Upper lobe of left lung (tissue), 6 donors: ENCODE measurements around the gene UBE2L6. TPM values are rescaled to one million over a fixed set of nuclear protein-coding genes. Genes with fewer than 3 reads are reported as not detected.
"Not testable (repeated sequence)": the region's sequence is repeated elsewhere in the genome, so short reads cannot be mapped to it uniquely, and the experiment has no call there.

ENCODE experiments used
- ATAC-seq, 2 donors: fragments of 200-7000 bp; cut with Tn5 transposase; one replicate each; pipeline ENCODE4 v1.9.1; 2022; ENCODE audit warnings: mild to moderate bottlenecking in 2 of 2, moderate library complexity in 2 of 2; ENCODE audit not compliant: low FRiP score in 2 of 2
- DNase-seq, 2 donors: peaks; one replicate each; pipeline ENCODE4 v3.0.0-alpha.2; 2019 to 2020
- H3K27ac ChIP-seq, 4 donors: fragments of 200-600 bp; sonication (generic); one replicate each; pipeline ENCODE4 v1.5.1; 2016 to 2019
- H3K27me3 ChIP-seq, 4 donors: fragments of 200-600 bp; sonication (generic); one replicate each; pipeline ENCODE4 v1.5.1; 2017 to 2019
- H3K36me3 ChIP-seq, 4 donors: fragments of 200-600 bp; sonication (generic); one replicate each; pipeline ENCODE4 v1.5.1; 2016 to 2019
- H3K4me1 ChIP-seq, 4 donors: fragments of 200-600 bp; sonication (generic); one replicate each; pipeline ENCODE4 v1.5.1; 2018 to 2019
- H3K4me3 ChIP-seq, 4 donors: fragments of 200-600 bp; sonication (generic); one replicate each; pipeline ENCODE4 v1.5.1; 2017 to 2019; ENCODE audit warnings: mild to moderate bottlenecking in 2 of 4, moderate library complexity in 1 of 4
- H3K9me3 ChIP-seq, 4 donors: fragments of 200-600 bp; sonication (generic); one replicate each; pipeline ENCODE4 v1.5.1; 2018 to 2019
- EP300 ChIP-seq, 4 donors: sonication (generic); formaldehyde crosslinking; IDR thresholded peaks; one replicate each; pipeline ENCODE4 v1.5.1; 2017; ENCODE audit warnings: antibody characterized with exemption in 4 of 4, control low read depth in 2 of 4
- POLR2A ChIP-seq, 4 donors: fragments of 450-650 bp; IDR thresholded peaks; one replicate each; pipeline ENCODE4 v1.5.1; 2016 to 2017; ENCODE audit warnings: antibody characterized with exemption in 4 of 4, mild to moderate bottlenecking in 2 of 4
- POLR2AphosphoS5 ChIP-seq, 2 donors: sonication (generic); formaldehyde crosslinking; IDR thresholded peaks; one replicate each; pipeline ENCODE4 v1.5.1; 2017; ENCODE audit warnings: antibody characterized with exemption in 2 of 2
- WGBS, 2 donors: methylation state at CpG; one replicate each; pipeline ENCODE4 v1.1.5; 2017 to 2018; 5-methylcytosine and 5-hydroxymethylcytosine counted together
- total RNA-seq, 6 donors: library from RNA; depleted of rRNA in 4 of 6; stranded (reverse); fragments of >200 nt in 4 of 6; gene quantifications; one replicate each; pipeline versions ENCODE4 v1.1.0 to v1.2.1, GENCODE V29; 2016 to 2021
- TF ChIP-seq, protein P1 (sequence below), 6 experiments: fragments of 450-650 bp in 4 of 6; fragments of 200-600 bp in 2 of 6; sonication (generic) in 2 of 6; IDR thresholded peaks; one replicate each; pipeline ENCODE4 v1.5.1; 2016 to 2019; ENCODE audit warnings: antibody characterized with exemption in 6 of 6
- donor health status: DM: no; HTN: no; CAD: no; lungs with moderate emphysema.
- donor health status: DM: no; HTN: yes; CAD: no; lungs with severe emphysema.

UBE2L6 gene
- total RNA-seq, 6 donors from 2014 or later: 39.8 to 142 (median 80.9) TPM

DNA sequence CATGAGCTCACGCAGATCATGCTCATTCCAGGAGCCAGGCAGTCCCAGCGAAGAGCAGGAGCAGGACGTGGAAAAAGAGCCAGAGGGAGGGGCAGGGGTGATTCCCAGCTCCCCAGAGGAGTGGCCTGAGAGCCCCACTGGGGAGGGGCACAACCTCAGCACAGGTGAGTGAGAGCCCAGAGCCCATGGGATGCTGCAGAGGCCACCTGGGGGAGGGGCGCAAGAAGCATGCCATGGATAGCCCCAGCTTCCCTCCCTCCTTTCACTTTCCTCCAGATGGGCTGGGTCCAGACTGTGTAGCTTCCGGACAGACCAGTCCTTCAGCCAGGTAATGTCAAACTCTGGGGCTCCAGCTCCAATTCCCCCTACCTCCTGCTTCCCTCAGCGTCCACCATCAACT, 23.9 kb downstream of the UBE2L6 start:
- H3K4me3 ChIP-seq: no peak overlapping the region
- peaks cover 0 to 26% (median 14%) of the 10 kb centered on the region in 4 donors for H3K36me3 ChIP-seq
- H3K4me1 ChIP-seq: no peaks in the 10 kb centered on the region
- DNase-seq (peak in 1 of 2 donors; percentile 24), ATAC-seq (no peak)
- no peaks in the 10 kb centered on the region for H3K9me3 ChIP-seq
- 67 to 69% methylated on average over 5 to 6 of the region's 6 CpGs for WGBS, 2 donors
- no peak overlapping the region for H3K27ac ChIP-seq
- TF ChIP-seq POLR2AphosphoS5 (IDR thresholded peaks at IDR 0.05): no peak
- no peak for TF ChIP-seq POLR2A (IDR thresholded peaks at IDR 0.05)
- TF ChIP-seq, protein P1, sequence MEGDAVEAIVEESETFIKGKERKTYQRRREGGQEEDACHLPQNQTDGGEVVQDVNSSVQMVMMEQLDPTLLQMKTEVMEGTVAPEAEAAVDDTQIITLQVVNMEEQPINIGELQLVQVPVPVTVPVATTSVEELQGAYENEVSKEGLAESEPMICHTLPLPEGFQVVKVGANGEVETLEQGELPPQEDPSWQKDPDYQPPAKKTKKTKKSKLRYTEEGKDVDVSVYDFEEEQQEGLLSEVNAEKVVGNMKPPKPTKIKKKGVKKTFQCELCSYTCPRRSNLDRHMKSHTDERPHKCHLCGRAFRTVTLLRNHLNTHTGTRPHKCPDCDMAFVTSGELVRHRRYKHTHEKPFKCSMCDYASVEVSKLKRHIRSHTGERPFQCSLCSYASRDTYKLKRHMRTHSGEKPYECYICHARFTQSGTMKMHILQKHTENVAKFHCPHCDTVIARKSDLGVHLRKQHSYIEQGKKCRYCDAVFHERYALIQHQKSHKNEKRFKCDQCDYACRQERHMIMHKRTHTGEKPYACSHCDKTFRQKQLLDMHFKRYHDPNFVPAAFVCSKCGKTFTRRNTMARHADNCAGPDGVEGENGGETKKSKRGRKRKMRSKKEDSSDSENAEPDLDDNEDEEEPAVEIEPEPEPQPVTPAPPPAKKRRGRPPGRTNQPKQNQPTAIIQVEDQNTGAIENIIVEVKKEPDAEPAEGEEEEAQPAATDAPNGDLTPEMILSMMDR (IDR thresholded peaks at IDR 0.05): no peak
- no peak for TF ChIP-seq EP300 (IDR thresholded peaks at IDR 0.05)
- no peaks in the 10 kb centered on the region for H3K27me3 ChIP-seq

DNA sequence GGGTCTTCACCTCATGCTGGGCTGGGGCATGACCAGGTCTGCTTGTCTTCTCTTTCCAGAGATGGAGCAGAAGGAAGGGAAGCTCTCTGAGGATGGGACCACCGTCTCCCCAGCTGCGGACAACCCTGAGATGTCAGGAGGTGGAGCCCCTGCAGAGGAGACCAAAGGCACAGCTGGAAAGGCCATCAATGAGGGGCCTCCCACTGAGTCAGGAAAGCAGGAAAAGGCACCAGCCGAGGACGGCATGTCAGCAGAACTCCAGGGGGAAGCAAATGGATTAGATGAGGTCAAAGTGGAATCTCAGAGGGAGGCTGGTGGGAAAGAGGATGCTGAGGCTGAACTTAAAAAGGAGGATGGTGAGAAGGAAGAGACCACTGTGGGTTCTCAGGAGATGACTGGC, 24.9 kb downstream of the UBE2L6 start:
- Histone ChIP-seq H3K27me3 (no peaks in the 10 kb centered on the region), H3K27ac (no peak overlapping the region), H3K9me3 (no peaks in the 10 kb centered on the region), H3K36me3 (peaks cover 0 to 16% (median 7%) of the 10 kb centered on the region in 4 donors), H3K4me1 (no peaks in the 10 kb centered on the region), H3K4me3 (no peak overlapping the region)
- DNase-seq (no peak), ATAC-seq (no peak)
- TF ChIP-seq, protein P1 (IDR thresholded peaks at IDR 0.05): no peak
- TF ChIP-seq POLR2A (IDR thresholded peaks at IDR 0.05) (no peak), POLR2AphosphoS5 (IDR thresholded peaks at IDR 0.05) (no peak), EP300 (IDR thresholded peaks at IDR 0.05) (no peak)
- 62 to 72% methylated on average over 4 of the region's 4 CpGs for WGBS, 2 donors

DNA sequence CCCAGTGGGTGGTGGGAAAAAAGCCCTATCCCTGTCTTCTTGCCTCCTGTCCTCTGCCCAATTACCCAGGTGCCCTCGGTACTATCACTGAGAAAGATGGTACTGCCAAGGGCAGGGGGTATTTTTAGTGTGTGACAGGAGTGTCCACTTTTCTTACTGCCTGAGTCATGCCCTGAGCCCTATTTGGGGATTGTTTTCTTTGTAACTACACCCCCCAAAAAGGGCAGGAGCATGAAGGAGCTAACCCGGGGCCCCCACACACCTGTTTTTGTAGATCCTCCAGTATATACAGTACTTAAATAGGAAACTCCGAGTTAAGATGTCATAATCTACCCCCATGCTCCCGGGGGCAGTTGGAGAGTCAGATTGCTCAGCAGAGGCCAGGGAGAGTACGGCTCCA, 26.3 kb downstream of the UBE2L6 start:
- DNase-seq: no peak
- no peaks in the 10 kb centered on the region for H3K4me1 ChIP-seq
- WGBS, 2 donors: 82 to 91% methylated on average over 5 of the region's 5 CpGs
- no peak overlapping the region for H3K27ac ChIP-seq
- no peaks in the 10 kb centered on the region for H3K27me3 ChIP-seq
- no peaks in the 10 kb centered on the region for H3K9me3 ChIP-seq
- H3K4me3 ChIP-seq: no peak overlapping the region
- peaks cover 0 to 7% (median under 1%) of the 10 kb centered on the region in 4 donors for H3K36me3 ChIP-seq
- TF ChIP-seq EP300 (IDR thresholded peaks at IDR 0.05): no peak
- ATAC-seq: no peak

DNA sequence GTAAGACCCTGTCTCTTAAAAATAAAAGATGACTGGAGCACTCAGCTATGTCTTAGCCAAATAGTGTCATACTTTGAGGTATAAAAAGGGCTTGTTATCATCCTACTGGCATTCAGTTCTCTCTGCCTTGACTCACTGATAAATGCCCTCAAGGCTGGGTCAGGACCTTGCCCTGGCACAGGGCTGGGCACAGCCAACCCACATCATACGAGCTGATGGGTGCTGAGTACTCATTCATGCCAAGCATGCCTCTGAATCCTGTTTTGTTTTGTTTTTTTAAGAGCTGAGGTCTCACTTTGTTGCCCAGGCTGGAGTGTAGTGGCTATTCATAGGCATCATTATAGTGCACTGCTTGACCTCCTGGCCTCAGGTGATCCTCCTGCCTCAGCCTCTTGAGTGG, 28.1 kb downstream of the UBE2L6 start:
- ATAC-seq (no peak), DNase-seq (no peak)
- no peak overlapping the region for H3K27ac ChIP-seq
- no peaks in the 10 kb centered on the region for H3K27me3 ChIP-seq
- H3K4me3 ChIP-seq: no peak overlapping the region
- H3K36me3 ChIP-seq: no peaks in the 10 kb centered on the region
- H3K4me1 ChIP-seq: no peaks in the 10 kb centered on the region
- 75 to 91% methylated on average over 1 of the region's 1 CpG for WGBS, 2 donors
- no peak for TF ChIP-seq POLR2AphosphoS5 (IDR thresholded peaks at IDR 0.05)
- TF ChIP-seq, protein P1 (IDR thresholded peaks at IDR 0.05): no peak
- TF ChIP-seq EP300 (IDR thresholded peaks at IDR 0.05): no peak
- no peak for TF ChIP-seq POLR2A (IDR thresholded peaks at IDR 0.05)
- no peaks in the 10 kb centered on the region for H3K9me3 ChIP-seq

DNA sequence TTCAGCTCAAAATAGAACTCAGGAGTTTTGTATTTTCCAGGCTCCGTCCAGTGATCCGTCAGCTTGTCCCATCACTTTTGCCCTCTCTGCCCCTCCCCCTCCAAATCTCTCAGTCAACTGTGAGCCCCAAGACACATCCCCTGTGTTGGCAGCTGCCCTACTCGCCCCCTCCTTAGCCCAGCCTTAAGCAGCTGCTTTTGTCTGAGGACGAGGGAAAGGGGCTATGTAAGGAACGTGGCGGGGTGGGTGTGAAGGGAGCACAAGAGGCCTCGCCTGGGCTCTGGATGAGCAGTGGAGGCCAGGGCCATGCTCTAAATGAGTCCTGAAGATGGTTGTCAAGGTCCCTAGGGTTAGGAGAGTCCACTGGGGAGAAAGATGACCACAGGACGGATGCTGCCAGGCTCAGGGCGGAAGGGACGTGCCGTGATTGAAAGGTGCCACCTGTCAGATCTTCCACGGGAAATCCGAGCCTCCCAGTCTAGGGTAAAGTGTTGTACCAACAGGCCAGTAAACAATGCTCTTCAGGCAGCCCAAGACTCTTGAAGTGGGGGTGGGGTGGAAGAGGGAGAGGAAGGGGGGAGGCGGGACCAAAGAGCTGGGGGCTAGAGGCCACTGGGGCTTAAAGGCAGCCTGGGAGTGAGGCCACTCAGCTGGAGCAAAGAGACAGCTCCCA, 30.4 kb downstream of the UBE2L6 start, which contains the start of gene SMTNL1:
Gene SMTNL1 (plus strand): TSS at position 649 of the 673 bp plus-strand sequence. CDS start 5,048 bp downstream, outside the sequence.
- 80 to 83% methylated on average over 14 of the region's 14 CpGs for WGBS, 2 donors

DNA sequence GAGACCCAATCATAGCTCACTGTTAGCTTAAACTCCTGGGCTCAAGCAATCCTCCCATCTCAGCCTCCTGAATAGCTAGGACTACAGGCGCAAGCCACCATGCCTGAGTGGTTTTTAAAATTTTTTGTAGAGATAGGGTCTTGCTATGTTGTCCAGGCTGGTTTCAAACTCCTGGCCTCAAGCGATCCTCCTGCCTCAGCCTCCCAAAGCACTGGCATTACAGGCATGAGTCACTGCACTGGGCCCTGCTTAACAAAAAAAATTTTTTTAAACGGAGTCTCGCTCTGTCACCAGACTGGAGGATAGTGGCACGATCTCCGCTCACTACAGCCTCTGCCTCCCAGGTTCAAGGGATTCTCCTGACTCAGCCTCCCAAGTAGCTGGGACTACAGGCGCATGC, 33.0 kb downstream of the UBE2L6 start:
- H3K9me3 ChIP-seq, H3K4me3 ChIP-seq, DNase-seq, H3K27me3 ChIP-seq, H3K36me3 ChIP-seq, H3K27ac ChIP-seq, ATAC-seq: not testable (repeated sequence)
- 88 to 97% methylated on average over 7 of the region's 7 CpGs for WGBS, 2 donors
- peaks cover 13 to 19% (median 15%) of the 10 kb centered on the region in 4 donors for H3K4me1 ChIP-seq

More for the DNA sequence above, 30.4 kb downstream of the UBE2L6 start, which contains the start of gene SMTNL1:
- TF ChIP-seq, protein P1 (IDR thresholded peaks at IDR 0.05): no peak
- TF ChIP-seq POLR2AphosphoS5 (IDR thresholded peaks at IDR 0.05): no peak
- no peak for TF ChIP-seq POLR2A (IDR thresholded peaks at IDR 0.05)
- TF ChIP-seq EP300 (IDR thresholded peaks at IDR 0.05): no peak
- H3K4me3 ChIP-seq: no peak within 1 kb of the TSS
- no peaks in the 10 kb centered on the region for H3K9me3 ChIP-seq
- DNase-seq: peak in 1 of 2 donors; percentile 7
- H3K4me1 ChIP-seq: no peaks in the 10 kb centered on the region
- H3K36me3 ChIP-seq: no peaks in the 10 kb centered on the region
- H3K27me3 ChIP-seq: no peaks in the 10 kb centered on the region
- ATAC-seq: no peak
- no peak within 1 kb of the TSS for H3K27ac ChIP-seq
